Measurements from ENCODE around the gene ERBB4. TPM values are rescaled to one million over a fixed set of nuclear protein-coding genes. Genes with fewer than 3 reads are reported as not detected.

Gene ERBB4
- total and polyA plus RNA-seq, 9 donors = 0.08 to 22.3 (median 1.2) TPM

DNA sequence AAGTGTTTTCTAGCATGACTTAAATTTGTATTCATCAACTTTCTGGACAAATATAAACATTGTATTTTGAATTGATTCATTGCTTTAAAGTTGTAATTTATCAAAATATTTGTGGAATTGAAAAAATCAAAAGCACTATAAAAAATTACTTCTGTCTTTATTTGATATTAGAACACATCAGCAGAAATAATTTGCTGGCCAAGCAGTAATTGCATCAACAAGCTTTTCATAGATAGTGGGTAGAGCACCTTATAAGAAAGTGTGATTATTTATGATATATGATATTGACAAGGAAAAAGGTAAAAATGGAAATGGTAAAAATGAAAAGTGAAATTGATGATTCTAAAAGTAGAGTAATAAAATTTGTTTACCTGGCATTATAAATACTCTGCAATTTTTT, 1121.1 kb downstream of the ERBB4 start:
- no peaks in the 10 kb centered on the region for H3K36me3 ChIP-seq
- no peaks in the 10 kb centered on the region for H3K4me1 ChIP-seq (ENCODE audit: insufficient read depth)
- no peak overlapping the region for H3K4me3 ChIP-seq
- no peaks in the 10 kb centered on the region for H3K9me3 ChIP-seq
- DNase-seq = no peak
- H3K27me3 ChIP-seq = no peaks in the 10 kb centered on the region
- TF ChIP-seq EP300 (IDR thresholded peaks at IDR 0.05) = no peak
- TF ChIP-seq, protein P1, sequence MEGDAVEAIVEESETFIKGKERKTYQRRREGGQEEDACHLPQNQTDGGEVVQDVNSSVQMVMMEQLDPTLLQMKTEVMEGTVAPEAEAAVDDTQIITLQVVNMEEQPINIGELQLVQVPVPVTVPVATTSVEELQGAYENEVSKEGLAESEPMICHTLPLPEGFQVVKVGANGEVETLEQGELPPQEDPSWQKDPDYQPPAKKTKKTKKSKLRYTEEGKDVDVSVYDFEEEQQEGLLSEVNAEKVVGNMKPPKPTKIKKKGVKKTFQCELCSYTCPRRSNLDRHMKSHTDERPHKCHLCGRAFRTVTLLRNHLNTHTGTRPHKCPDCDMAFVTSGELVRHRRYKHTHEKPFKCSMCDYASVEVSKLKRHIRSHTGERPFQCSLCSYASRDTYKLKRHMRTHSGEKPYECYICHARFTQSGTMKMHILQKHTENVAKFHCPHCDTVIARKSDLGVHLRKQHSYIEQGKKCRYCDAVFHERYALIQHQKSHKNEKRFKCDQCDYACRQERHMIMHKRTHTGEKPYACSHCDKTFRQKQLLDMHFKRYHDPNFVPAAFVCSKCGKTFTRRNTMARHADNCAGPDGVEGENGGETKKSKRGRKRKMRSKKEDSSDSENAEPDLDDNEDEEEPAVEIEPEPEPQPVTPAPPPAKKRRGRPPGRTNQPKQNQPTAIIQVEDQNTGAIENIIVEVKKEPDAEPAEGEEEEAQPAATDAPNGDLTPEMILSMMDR (IDR thresholded peaks at IDR 0.05) = no peak
- no peak for TF ChIP-seq POLR2A (IDR thresholded peaks at IDR 0.05)
- no peak overlapping the region for H3K27ac ChIP-seq
- intact Hi-C loops (cut with DNase I) = no loop called here

DNA sequence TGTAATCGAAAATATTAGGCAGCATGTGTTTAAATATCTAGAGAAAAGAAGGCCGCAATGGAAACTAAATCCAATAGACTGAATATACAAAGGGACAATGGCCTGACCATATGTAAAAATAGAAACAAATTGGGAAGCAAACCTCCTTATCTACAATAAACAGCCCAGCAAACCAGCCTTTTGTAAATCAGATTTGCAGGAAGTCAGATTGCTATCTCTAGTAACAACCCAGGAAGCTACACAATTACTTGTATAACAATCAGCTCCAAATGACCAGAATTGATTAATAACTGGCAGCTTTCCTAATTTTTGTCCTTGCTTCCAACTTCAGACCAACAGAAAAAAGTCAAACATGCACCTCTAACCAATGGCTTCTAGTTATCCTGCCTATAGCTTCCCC, 1122.2 kb downstream of the ERBB4 start:
- TF ChIP-seq, protein P1 (IDR thresholded peaks at IDR 0.05) = no peak
- no peak for TF ChIP-seq EP300 (IDR thresholded peaks at IDR 0.05)
- Histone ChIP-seq H3K27me3 (no peaks in the 10 kb centered on the region), H3K36me3 (no peaks in the 10 kb centered on the region), H3K4me1 (ENCODE audit: insufficient read depth) (no peaks in the 10 kb centered on the region), H3K9me3 (no peaks in the 10 kb centered on the region), H3K4me3 (no peak overlapping the region), H3K27ac (no peak overlapping the region)
- WGBS, 3 donors = 87 to 89% (median 89%) methylated on average over 2 of the region's 2 CpGs
- DNase-seq = no peak
- intact Hi-C loops (cut with DNase I) = no loop called here

DNA sequence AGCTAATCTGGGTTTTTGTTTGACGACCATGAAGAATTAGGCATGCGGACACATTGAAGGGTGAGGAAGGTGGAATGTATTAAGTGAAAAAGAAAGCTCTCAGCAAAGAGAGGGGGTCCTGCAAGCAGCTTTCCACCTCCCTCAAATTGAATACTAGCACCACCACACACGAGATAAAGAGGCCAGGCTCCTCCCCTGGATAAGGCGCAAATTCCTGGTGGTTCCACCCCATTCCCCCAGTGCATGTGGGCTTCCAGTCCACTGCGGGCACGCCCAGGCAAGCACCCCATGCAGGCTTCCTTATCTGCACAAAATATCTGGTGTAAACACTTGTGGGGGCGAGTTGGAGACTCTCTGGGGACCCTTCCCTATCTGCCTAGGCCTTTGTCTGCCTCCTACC, 1124.9 kb downstream of the ERBB4 start:
- H3K36me3 ChIP-seq = no peaks in the 10 kb centered on the region
- no peaks in the 10 kb centered on the region for H3K27me3 ChIP-seq
- DNase-seq = no peak
- TF ChIP-seq POLR2A (IDR thresholded peaks at IDR 0.05) = no peak
- TF ChIP-seq, protein P1 (IDR thresholded peaks at IDR 0.05) = no peak
- TF ChIP-seq EP300 (IDR thresholded peaks at IDR 0.05) = no peak
- no peaks in the 10 kb centered on the region for H3K9me3 ChIP-seq
- WGBS, 3 donors = 84 to 93% (median 90%) methylated on average over 7 of the region's 7 CpGs
- no peak overlapping the region for H3K4me3 ChIP-seq
- H3K4me1 ChIP-seq (ENCODE audit: insufficient read depth) = no peaks in the 10 kb centered on the region
- H3K27ac ChIP-seq = no peak overlapping the region
- intact Hi-C loops (cut with DNase I) = no loop called here

DNA sequence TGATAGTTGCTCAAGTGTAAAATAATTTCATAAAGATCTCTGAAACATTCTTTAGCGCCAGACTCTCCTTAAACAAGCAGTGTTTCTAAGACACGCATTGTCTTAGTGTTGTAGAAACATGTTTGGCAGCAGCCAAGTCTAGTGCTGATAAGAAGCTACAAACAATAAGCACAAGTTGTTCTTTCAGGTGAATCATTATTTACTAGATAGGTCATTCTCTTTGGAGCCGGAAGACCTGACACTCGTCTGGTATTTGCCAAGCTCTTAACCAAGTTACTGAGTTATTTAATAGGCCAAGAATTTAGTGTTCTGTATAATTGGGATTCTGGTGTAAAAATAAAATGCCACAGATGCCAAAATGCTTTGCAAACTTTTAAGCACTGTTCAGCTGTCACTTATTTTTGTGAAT, 1130.1 kb downstream of the ERBB4 start:
- Histone ChIP-seq H3K4me3 (no peak overlapping the region), H3K27ac (no peak overlapping the region), H3K36me3 (no peaks in the 10 kb centered on the region), H3K4me1 (ENCODE audit: insufficient read depth) (no peaks in the 10 kb centered on the region), H3K27me3 (no peaks in the 10 kb centered on the region), H3K9me3 (no peaks in the 10 kb centered on the region)
- TF ChIP-seq EP300 (IDR thresholded peaks at IDR 0.05) = no peak
- TF ChIP-seq, protein P1 (IDR thresholded peaks at IDR 0.05) = no peak
- TF ChIP-seq POLR2A (IDR thresholded peaks at IDR 0.05) = no peak
- 20 to 33% (median 24%) methylated on average over 4 of the region's 4 CpGs for WGBS, 3 donors
- intact Hi-C loops (cut with DNase I) = no loop called here
- DNase-seq = no peak

DNA sequence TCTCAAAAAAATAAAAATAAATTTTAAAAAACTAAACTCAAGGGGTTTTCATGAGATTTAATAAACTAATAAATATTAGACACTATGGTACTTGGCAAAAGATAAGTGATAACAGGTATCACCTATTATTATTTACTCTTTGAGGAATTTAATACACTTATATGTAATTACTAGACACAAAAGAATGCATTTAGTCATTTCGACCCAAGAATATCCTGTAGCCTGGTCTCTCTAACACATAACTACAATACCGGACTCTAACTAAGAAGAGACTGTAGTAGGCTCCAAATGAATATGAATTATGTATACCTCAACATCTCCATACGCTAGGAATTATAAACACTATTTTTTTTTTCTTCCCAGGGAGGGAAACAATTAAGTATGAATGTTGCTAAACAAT, 1131.5 kb downstream of the ERBB4 start:
- Histone ChIP-seq H3K4me1 (ENCODE audit: insufficient read depth) (no peaks in the 10 kb centered on the region), H3K27me3 (no peaks in the 10 kb centered on the region), H3K9me3 (no peaks in the 10 kb centered on the region), H3K36me3 (no peaks in the 10 kb centered on the region), H3K27ac (no peak overlapping the region), H3K4me3 (no peak overlapping the region)
- TF ChIP-seq, protein P1 (IDR thresholded peaks at IDR 0.05) = no peak
- no peak for TF ChIP-seq POLR2A (IDR thresholded peaks at IDR 0.05)
- no peak for TF ChIP-seq EP300 (IDR thresholded peaks at IDR 0.05)
- DNase-seq = no peak
- 86 to 88% (median 87%) methylated on average over 3 of the region's 3 CpGs for WGBS, 3 donors
- intact Hi-C loops (cut with DNase I) = no loop called here

Data from ovary (tissue), 9 donors.